Measurements from ENCODE around the gene DLG2.

DLG2 gene

GRCh38 chr11:84558085-84558905 lies 1068.8 kb downstream of the DLG2 start:
- DNase-seq (ENCODE audit: low spot score) = peak; percentile 20

GRCh38 chr11:84552791-84553190 lies 1074.4 kb downstream of the DLG2 start:
- DNase-seq (ENCODE audit: low spot score) = no peak

- DNase-seq (ENCODE audit: low spot score) = peak; percentile 45
These were observed 1077.9 kb downstream of the DLG2 start for GRCh38 chr11:84549217-84549616.

- no peak for DNase-seq (ENCODE audit: low spot score)
These were observed 1082.6 kb downstream of the DLG2 start for GRCh38 chr11:84544566-84544965.

- DNase-seq (ENCODE audit: low spot score) = no peak
These were observed 1083.6 kb downstream of the DLG2 start for GRCh38 chr11:84543367-84544159.

GRCh38 chr11:84541731-84542340 lies 1085.3 kb downstream of the DLG2 start:
- no peak for DNase-seq (ENCODE audit: low spot score)

- DNase-seq (ENCODE audit: low spot score) = no peak
These were observed 1090.7 kb downstream of the DLG2 start for GRCh38 chr11:84536456-84536855.

- DNase-seq (ENCODE audit: low spot score) = no peak
These were observed 1094.8 kb downstream of the DLG2 start for GRCh38 chr11:84532364-84532763.

GRCh38 chr11:84526250-84526649 lies 1100.9 kb downstream of the DLG2 start:
- DNase-seq (ENCODE audit: low spot score) = no peak

GRCh38 chr11:84524422-84525051 lies 1102.6 kb downstream of the DLG2 start:
- DNase-seq (ENCODE audit: low spot score) = peak; percentile 4

GRCh38 chr11:84522331-84522730 lies 1104.8 kb downstream of the DLG2 start:
- DNase-seq (ENCODE audit: low spot score) = no peak

GRCh38 chr11:84518631-84519183 lies 1108.4 kb downstream of the DLG2 start:
- no peak for DNase-seq (ENCODE audit: low spot score)

- DNase-seq (ENCODE audit: low spot score) = no peak
These were observed 1112.7 kb downstream of the DLG2 start for GRCh38 chr11:84514436-84514835.

GRCh38 chr11:84503503-84503902 lies 1123.6 kb downstream of the DLG2 start:
- DNase-seq (ENCODE audit: low spot score) = no peak

- DNase-seq (ENCODE audit: low spot score) = peak; percentile 23
These were observed 1125.4 kb downstream of the DLG2 start for GRCh38 chr11:84501750-84502149.

GRCh38 chr11:84497981-84498411 lies 1129.1 kb downstream of the DLG2 start:
- no peak for DNase-seq (ENCODE audit: low spot score)

- no peak for DNase-seq (ENCODE audit: low spot score)
These were observed 1130.0 kb downstream of the DLG2 start for GRCh38 chr11:84497181-84497580.

- no peak for DNase-seq (ENCODE audit: low spot score)
These were observed 1131.0 kb downstream of the DLG2 start for GRCh38 chr11:84496122-84496521.

GRCh38 chr11:84480131-84480530 lies 1147.0 kb downstream of the DLG2 start:
- DNase-seq (ENCODE audit: low spot score) = no peak

- no peak for DNase-seq (ENCODE audit: low spot score)
These were observed 1150.6 kb downstream of the DLG2 start for GRCh38 chr11:84476581-84476980.

GRCh38 chr11:84471501-84471900 lies 1155.6 kb downstream of the DLG2 start:
- DNase-seq (ENCODE audit: low spot score) = no peak

- DNase-seq (ENCODE audit: low spot score) = no peak
These were observed 1158.9 kb downstream of the DLG2 start for GRCh38 chr11:84468235-84468634.

All from germinal center (tissue), 1 donor.